ENCODE data around the gene PCBD1. TPM values are rescaled to one million over a fixed set of nuclear protein-coding genes. Genes with fewer than 3 reads are reported as not detected.
"Not testable (repeated sequence)": the region's sequence is repeated elsewhere in the genome, so short reads cannot be mapped to it uniquely, and the experiment has no call there.

The PCBD1 gene
- total and polyA plus RNA-seq, 5 donors: 102 to 216 (median 134) TPM

- Histone ChIP-seq H3K27me3 (ENCODE audit: control insufficient read depth, insufficient read depth) (no peaks in the 10 kb centered on the region), H3K4me1 (ENCODE audit: control insufficient read depth, insufficient read depth, low read length) (peaks cover 4% of the 10 kb centered on the region), H3K4me3 (ENCODE audit: low read length) (no peak overlapping the region), H3K9me3 (ENCODE audit: control insufficient read depth, low read length) (no peaks in the 10 kb centered on the region), H3K27ac (ENCODE audit: low read length) (no peak overlapping the region)
- DNase-seq: peak in 1 of 3 donors; percentile 11
- intact Hi-C loops (cut with DNase I): loop anchor here (2.0 to 10.0 kb wide), 6 partner anchors 137 to 357 kb away; partner anchors contain the start of gene UNC5B (in 1 of the 4)
- WGBS: 74% methylated on average over 8 of the region's 8 CpGs
- ATAC-seq: no peak
Observed at GRCh38 chr10:70928140-70928539, 39.8 kb upstream of the PCBD1 start.

GRCh38 chr10:70927189-70927943 is 39.0 kb upstream of the PCBD1 start:
- peak in 1 of 3 donors; percentile 45 for DNase-seq
- intact Hi-C loops (cut with DNase I): loop anchor here (5.0 to 10.0 kb wide), 5 partner anchors 137 to 357 kb away; partner anchors contain the start of gene UNC5B (in 1 of the 4)
- no peaks in the 10 kb centered on the region for H3K27me3 ChIP-seq (ENCODE audit: control insufficient read depth, insufficient read depth)
- no peak for ATAC-seq
- H3K9me3 ChIP-seq (ENCODE audit: control insufficient read depth, low read length): no peaks in the 10 kb centered on the region
- no peak overlapping the region for H3K27ac ChIP-seq (ENCODE audit: low read length)
- 67% methylated on average over 13 of the region's 13 CpGs for WGBS
- no peak overlapping the region for H3K4me3 ChIP-seq (ENCODE audit: low read length)
- H3K4me1 ChIP-seq (ENCODE audit: control insufficient read depth, insufficient read depth, low read length): peaks cover 4% of the 10 kb centered on the region

GRCh38 chr10:70926226-70927000 is 38.0 kb upstream of the PCBD1 start:
- no peak overlapping the region for H3K4me3 ChIP-seq (ENCODE audit: low read length)
- intact Hi-C loops (cut with DNase I): loop anchor here (5.0 to 10.0 kb wide), 5 partner anchors 138 to 358 kb away; partner anchors contain the start of gene UNC5B (in 1 of the 4)
- DNase-seq (peak; percentile 43 to 73 (median 71)), ATAC-seq (peak; percentile 76 to 78)
- no peaks in the 10 kb centered on the region for H3K9me3 ChIP-seq (ENCODE audit: control insufficient read depth, low read length)
- peaks cover 4% of the 10 kb centered on the region for H3K4me1 ChIP-seq (ENCODE audit: control insufficient read depth, insufficient read depth, low read length)
- H3K27me3 ChIP-seq (ENCODE audit: control insufficient read depth, insufficient read depth): no peaks in the 10 kb centered on the region
- H3K27ac ChIP-seq (ENCODE audit: low read length): no peak overlapping the region
- WGBS: 60% methylated on average over 18 of the region's 18 CpGs

- DNase-seq (peak; percentile 46 to 88 (median 82)), ATAC-seq (peak; percentile 77 to 79)
- Histone ChIP-seq H3K4me3 (ENCODE audit: low read length) (no peak overlapping the region), H3K27me3 (ENCODE audit: control insufficient read depth, insufficient read depth) (no peaks in the 10 kb centered on the region), H3K4me1 (ENCODE audit: control insufficient read depth, insufficient read depth, low read length) (peaks cover 4% of the 10 kb centered on the region), H3K27ac (ENCODE audit: low read length) (no peak overlapping the region), H3K9me3 (ENCODE audit: control insufficient read depth, low read length) (no peaks in the 10 kb centered on the region)
- intact Hi-C loops (cut with DNase I): loop anchor here (5.0 to 10.0 kb wide), 5 partner anchors 139 to 359 kb away; partner anchors contain the start of gene UNC5B (in 1 of the 4)
- 23% methylated on average over 22 of the region's 22 CpGs for WGBS
Observed at GRCh38 chr10:70925377-70926225, 37.2 kb upstream of the PCBD1 start.

GRCh38 chr10:70923696-70924095 is 35.3 kb upstream of the PCBD1 start:
- intact Hi-C loops (cut with DNase I): loop anchor here in 3 of 4 donors (10.0 kb wide), 2 partner anchors 141 to 361 kb away; no protein-coding TSS in a partner anchor
- no peak for ATAC-seq
- Histone ChIP-seq H3K27ac (ENCODE audit: low read length) (no peak overlapping the region), H3K4me1 (ENCODE audit: control insufficient read depth, insufficient read depth, low read length) (peaks cover 4% of the 10 kb centered on the region), H3K9me3 (ENCODE audit: control insufficient read depth, low read length) (no peaks in the 10 kb centered on the region), H3K4me3 (ENCODE audit: low read length) (no peak overlapping the region), H3K27me3 (ENCODE audit: control insufficient read depth, insufficient read depth) (no peaks in the 10 kb centered on the region)
- WGBS: 78% methylated on average over 8 of the region's 8 CpGs
- DNase-seq: peak in 2 of 3 donors; percentile 26 to 28

GRCh38 chr10:70921285-70921684 is 32.9 kb upstream of the PCBD1 start:
- no peaks in the 10 kb centered on the region for H3K27me3 ChIP-seq (ENCODE audit: control insufficient read depth, insufficient read depth)
- DNase-seq: no peak
- H3K27ac ChIP-seq (ENCODE audit: low read length): no peak overlapping the region
- H3K4me3 ChIP-seq (ENCODE audit: low read length): no peak overlapping the region
- WGBS: 27% methylated on average over 1 of the region's 1 CpG
- intact Hi-C loops (cut with DNase I): loop anchor here in 3 of 4 donors (10.0 kb wide), 2 partner anchors 144 to 364 kb away; no protein-coding TSS in a partner anchor
- H3K9me3 ChIP-seq (ENCODE audit: control insufficient read depth, low read length): no peaks in the 10 kb centered on the region
- no peak for ATAC-seq
- H3K4me1 ChIP-seq (ENCODE audit: control insufficient read depth, insufficient read depth, low read length): peaks cover under 1% of the 10 kb centered on the region

- peak in 1 of 3 donors; percentile 43 for DNase-seq
- no peak overlapping the region for H3K4me3 ChIP-seq (ENCODE audit: low read length)
- no peak for ATAC-seq
- intact Hi-C loops (cut with DNase I): loop anchor here in 3 of 4 donors (10.0 kb wide), 2 partner anchors 144 to 364 kb away; no protein-coding TSS in a partner anchor
- 73% methylated on average over 4 of the region's 4 CpGs for WGBS
- no peaks in the 10 kb centered on the region for H3K4me1 ChIP-seq (ENCODE audit: control insufficient read depth, insufficient read depth, low read length)
- no peaks in the 10 kb centered on the region for H3K27me3 ChIP-seq (ENCODE audit: control insufficient read depth, insufficient read depth)
- H3K27ac ChIP-seq (ENCODE audit: low read length): no peak overlapping the region
- H3K9me3 ChIP-seq (ENCODE audit: control insufficient read depth, low read length): no peaks in the 10 kb centered on the region
Observed at GRCh38 chr10:70920519-70920918, 32.2 kb upstream of the PCBD1 start.

- H3K27ac ChIP-seq (ENCODE audit: low read length); H3K4me1 ChIP-seq (ENCODE audit: control insufficient read depth, insufficient read depth, low read length); ATAC-seq; H3K4me3 ChIP-seq (ENCODE audit: low read length); H3K27me3 ChIP-seq (ENCODE audit: control insufficient read depth, insufficient read depth); H3K9me3 ChIP-seq (ENCODE audit: control insufficient read depth, low read length); DNase-seq: not testable (repeated sequence)
- WGBS: 90% methylated on average over 10 of the region's 10 CpGs
- intact Hi-C loops (cut with DNase I): loop anchor here in 3 of 4 donors (10.0 kb wide), 2 partner anchors 145 to 365 kb away; no protein-coding TSS in a partner anchor
Observed at GRCh38 chr10:70919906-70920305, 31.5 kb upstream of the PCBD1 start.

- Histone ChIP-seq H3K27me3 (ENCODE audit: control insufficient read depth, insufficient read depth) (no peaks in the 10 kb centered on the region), H3K27ac (ENCODE audit: low read length) (no peak overlapping the region), H3K9me3 (ENCODE audit: control insufficient read depth, low read length) (no peaks in the 10 kb centered on the region), H3K4me1 (ENCODE audit: control insufficient read depth, insufficient read depth, low read length) (no peaks in the 10 kb centered on the region), H3K4me3 (ENCODE audit: low read length) (no peak overlapping the region)
- peak in 1 of 3 donors; percentile 56 for DNase-seq
- 51% methylated on average over 22 of the region's 22 CpGs for WGBS
- intact Hi-C loops (cut with DNase I): no loop called here
- ATAC-seq: no peak
Observed at GRCh38 chr10:70918851-70919530, 30.6 kb upstream of the PCBD1 start.

- H3K27me3 ChIP-seq (ENCODE audit: control insufficient read depth, insufficient read depth): no peaks in the 10 kb centered on the region
- intact Hi-C loops (cut with DNase I): no loop called here
- DNase-seq (peak in 1 of 3 donors; percentile 21), ATAC-seq (no peak)
- H3K4me1 ChIP-seq (ENCODE audit: control insufficient read depth, insufficient read depth, low read length): no peaks in the 10 kb centered on the region
- H3K9me3 ChIP-seq (ENCODE audit: control insufficient read depth, low read length): no peaks in the 10 kb centered on the region
- H3K4me3 ChIP-seq (ENCODE audit: low read length): no peak overlapping the region
- 82% methylated on average over 10 of the region's 10 CpGs for WGBS
- no peak overlapping the region for H3K27ac ChIP-seq (ENCODE audit: low read length)
Observed at GRCh38 chr10:70917635-70918034, 29.3 kb upstream of the PCBD1 start.

Measured in right cardiac atrium (tissue), 5 donors.